ENCODE data around the gene DIP2C.
"Not testable (repeated sequence)": the region's sequence is repeated elsewhere in the genome, so short reads cannot be mapped to it uniquely, and the experiment has no call there.

DIP2C gene

GRCh38 chr10:482848-483247 is 206.6 kb downstream of the DIP2C start:
- no peak overlapping the region for H3K4me3 ChIP-seq (replicated peaks; ENCODE audit: low read depth, low read length)
- no peak for DNase-seq (ENCODE audit: low read depth)
- TF ChIP-seq, protein P1, sequence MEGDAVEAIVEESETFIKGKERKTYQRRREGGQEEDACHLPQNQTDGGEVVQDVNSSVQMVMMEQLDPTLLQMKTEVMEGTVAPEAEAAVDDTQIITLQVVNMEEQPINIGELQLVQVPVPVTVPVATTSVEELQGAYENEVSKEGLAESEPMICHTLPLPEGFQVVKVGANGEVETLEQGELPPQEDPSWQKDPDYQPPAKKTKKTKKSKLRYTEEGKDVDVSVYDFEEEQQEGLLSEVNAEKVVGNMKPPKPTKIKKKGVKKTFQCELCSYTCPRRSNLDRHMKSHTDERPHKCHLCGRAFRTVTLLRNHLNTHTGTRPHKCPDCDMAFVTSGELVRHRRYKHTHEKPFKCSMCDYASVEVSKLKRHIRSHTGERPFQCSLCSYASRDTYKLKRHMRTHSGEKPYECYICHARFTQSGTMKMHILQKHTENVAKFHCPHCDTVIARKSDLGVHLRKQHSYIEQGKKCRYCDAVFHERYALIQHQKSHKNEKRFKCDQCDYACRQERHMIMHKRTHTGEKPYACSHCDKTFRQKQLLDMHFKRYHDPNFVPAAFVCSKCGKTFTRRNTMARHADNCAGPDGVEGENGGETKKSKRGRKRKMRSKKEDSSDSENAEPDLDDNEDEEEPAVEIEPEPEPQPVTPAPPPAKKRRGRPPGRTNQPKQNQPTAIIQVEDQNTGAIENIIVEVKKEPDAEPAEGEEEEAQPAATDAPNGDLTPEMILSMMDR (IDR thresholded peaks at IDR 0.05; ENCODE audit: low read length, missing control alignments): no peak

- H3K4me3 ChIP-seq (replicated peaks; ENCODE audit: low read depth, low read length): no peak overlapping the region
- TF ChIP-seq, protein P1 (IDR thresholded peaks at IDR 0.05; ENCODE audit: low read length, missing control alignments): no peak
- DNase-seq (ENCODE audit: low read depth): no peak
These were observed 207.4 kb downstream of the DIP2C start for GRCh38 chr10:482051-482501.

DNA sequence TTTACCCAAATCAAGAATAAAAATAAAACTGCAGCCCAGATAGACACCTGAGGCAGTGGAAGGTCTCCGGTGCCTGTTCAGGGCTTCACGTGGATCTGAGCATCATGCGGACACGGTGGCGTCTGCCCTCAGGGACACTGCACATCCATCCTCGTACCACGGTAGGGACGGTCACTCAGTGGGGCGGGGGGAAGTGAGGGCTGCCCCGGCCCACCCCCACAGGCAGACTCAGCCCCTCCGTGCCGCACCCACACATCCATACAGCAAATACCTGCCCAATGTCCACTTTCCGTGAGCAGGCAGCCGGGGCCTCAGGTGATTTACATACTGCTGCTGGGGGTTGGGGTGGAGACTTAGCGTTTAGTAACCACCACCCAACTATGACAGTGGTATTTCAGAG is 207.8 kb downstream of the DIP2C start:
- DNase-seq (ENCODE audit: low read depth): no peak
- no peak overlapping the region for H3K4me3 ChIP-seq (replicated peaks; ENCODE audit: low read depth, low read length)
- TF ChIP-seq, protein P1 (IDR thresholded peaks at IDR 0.05; ENCODE audit: low read length, missing control alignments): no peak

- TF ChIP-seq, protein P1 (IDR thresholded peaks at IDR 0.05; ENCODE audit: low read length, missing control alignments): no peak
- no peak overlapping the region for H3K4me3 ChIP-seq (replicated peaks; ENCODE audit: low read depth, low read length)
- DNase-seq (ENCODE audit: low read depth): peak; percentile 49
These were observed 208.4 kb downstream of the DIP2C start for GRCh38 chr10:480928-481552.

- no peak for DNase-seq (ENCODE audit: low read depth)
- TF ChIP-seq, protein P1 (IDR thresholded peaks at IDR 0.05; ENCODE audit: low read length, missing control alignments): no peak
- H3K4me3 ChIP-seq (replicated peaks; ENCODE audit: low read depth, low read length): no peak overlapping the region
These were observed 209.0 kb downstream of the DIP2C start for GRCh38 chr10:480498-480927.

DNA sequence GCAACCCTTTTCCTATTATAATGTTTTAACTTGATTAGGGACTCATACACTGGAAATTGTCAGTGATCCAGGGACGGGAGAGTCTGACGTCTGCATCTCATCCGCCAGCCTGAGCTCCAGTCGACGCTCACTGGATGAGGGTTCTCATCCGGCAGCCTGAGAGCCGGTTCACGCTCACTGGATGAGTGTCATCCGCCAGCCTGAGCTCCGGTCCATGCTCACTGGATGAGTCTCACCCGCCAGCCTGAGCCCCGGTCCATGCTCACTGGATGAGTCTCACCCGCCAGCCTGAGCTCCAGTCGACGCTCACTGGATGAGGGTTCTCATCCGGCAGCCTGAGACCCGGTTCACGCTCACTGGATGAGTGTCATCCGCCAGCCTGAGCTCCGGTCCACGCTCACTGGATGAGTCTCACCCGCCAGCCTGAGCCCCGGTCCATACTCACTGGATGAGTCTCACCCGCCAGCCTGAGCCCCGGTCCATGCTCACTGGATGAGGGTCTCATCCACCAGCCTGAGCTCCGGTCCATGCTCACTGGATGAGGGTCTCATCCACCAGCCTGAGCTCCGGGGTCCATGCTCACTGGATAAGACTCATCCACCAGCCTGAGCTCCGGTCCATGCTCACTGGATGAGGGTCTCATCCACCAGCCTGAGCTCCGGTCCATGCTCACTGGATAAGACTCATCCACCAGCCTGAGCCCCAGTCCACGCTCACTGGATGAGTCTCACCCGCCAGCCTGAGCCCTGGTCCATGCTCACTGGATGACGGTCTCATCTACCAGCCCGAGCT is 209.6 kb downstream of the DIP2C start:
- not testable (repeated sequence) for DNase-seq (ENCODE audit: low read depth); H3K4me3 ChIP-seq (replicated peaks; ENCODE audit: low read depth, low read length)

GRCh38 chr10:478471-479245 is 210.8 kb downstream of the DIP2C start:
- no peak overlapping the region for H3K4me3 ChIP-seq (replicated peaks; ENCODE audit: low read depth, low read length)
- TF ChIP-seq, protein P1 (IDR thresholded peaks at IDR 0.05; ENCODE audit: low read length, missing control alignments): no peak
- DNase-seq (ENCODE audit: low read depth): no peak

Measured in fibroblast of pulmonary artery (primary cell).